Measurements from ENCODE around the gene ZRANB2.

- TF ChIP-seq, protein P1, sequence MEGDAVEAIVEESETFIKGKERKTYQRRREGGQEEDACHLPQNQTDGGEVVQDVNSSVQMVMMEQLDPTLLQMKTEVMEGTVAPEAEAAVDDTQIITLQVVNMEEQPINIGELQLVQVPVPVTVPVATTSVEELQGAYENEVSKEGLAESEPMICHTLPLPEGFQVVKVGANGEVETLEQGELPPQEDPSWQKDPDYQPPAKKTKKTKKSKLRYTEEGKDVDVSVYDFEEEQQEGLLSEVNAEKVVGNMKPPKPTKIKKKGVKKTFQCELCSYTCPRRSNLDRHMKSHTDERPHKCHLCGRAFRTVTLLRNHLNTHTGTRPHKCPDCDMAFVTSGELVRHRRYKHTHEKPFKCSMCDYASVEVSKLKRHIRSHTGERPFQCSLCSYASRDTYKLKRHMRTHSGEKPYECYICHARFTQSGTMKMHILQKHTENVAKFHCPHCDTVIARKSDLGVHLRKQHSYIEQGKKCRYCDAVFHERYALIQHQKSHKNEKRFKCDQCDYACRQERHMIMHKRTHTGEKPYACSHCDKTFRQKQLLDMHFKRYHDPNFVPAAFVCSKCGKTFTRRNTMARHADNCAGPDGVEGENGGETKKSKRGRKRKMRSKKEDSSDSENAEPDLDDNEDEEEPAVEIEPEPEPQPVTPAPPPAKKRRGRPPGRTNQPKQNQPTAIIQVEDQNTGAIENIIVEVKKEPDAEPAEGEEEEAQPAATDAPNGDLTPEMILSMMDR (IDR thresholded peaks at IDR 0.05; ENCODE audit: poor library complexity, severe bottlenecking), result no peak
- TF ChIP-seq, protein P2, sequence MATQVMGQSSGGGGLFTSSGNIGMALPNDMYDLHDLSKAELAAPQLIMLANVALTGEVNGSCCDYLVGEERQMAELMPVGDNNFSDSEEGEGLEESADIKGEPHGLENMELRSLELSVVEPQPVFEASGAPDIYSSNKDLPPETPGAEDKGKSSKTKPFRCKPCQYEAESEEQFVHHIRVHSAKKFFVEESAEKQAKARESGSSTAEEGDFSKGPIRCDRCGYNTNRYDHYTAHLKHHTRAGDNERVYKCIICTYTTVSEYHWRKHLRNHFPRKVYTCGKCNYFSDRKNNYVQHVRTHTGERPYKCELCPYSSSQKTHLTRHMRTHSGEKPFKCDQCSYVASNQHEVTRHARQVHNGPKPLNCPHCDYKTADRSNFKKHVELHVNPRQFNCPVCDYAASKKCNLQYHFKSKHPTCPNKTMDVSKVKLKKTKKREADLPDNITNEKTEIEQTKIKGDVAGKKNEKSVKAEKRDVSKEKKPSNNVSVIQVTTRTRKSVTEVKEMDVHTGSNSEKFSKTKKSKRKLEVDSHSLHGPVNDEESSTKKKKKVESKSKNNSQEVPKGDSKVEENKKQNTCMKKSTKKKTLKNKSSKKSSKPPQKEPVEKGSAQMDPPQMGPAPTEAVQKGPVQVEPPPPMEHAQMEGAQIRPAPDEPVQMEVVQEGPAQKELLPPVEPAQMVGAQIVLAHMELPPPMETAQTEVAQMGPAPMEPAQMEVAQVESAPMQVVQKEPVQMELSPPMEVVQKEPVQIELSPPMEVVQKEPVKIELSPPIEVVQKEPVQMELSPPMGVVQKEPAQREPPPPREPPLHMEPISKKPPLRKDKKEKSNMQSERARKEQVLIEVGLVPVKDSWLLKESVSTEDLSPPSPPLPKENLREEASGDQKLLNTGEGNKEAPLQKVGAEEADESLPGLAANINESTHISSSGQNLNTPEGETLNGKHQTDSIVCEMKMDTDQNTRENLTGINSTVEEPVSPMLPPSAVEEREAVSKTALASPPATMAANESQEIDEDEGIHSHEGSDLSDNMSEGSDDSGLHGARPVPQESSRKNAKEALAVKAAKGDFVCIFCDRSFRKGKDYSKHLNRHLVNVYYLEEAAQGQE (IDR thresholded peaks at IDR 0.05; ENCODE audit: borderline replicate concordance), result no peak
- no peak for TF ChIP-seq POLR2AphosphoS5 (IDR thresholded peaks at IDR 0.05)
- no peak for TF ChIP-seq EZH2 (IDR thresholded peaks at IDR 0.05; ENCODE audit: borderline replicate concordance, insufficient read depth, low read length, poor library complexity, severe bottlenecking)
- TF ChIP-seq EP300 (conservative IDR thresholded peaks at IDR 0.05; ENCODE audit: poor library complexity, severe bottlenecking), result no peak
These were observed 12.3 kb downstream of the ZRANB2 start for GRCh38 chr1:71068325-71069240.

All from neural cell (in vitro differentiated cells).